Endothelial cell (in vitro differentiated cells): ENCODE data around the gene PGLYRP4. TPM values are rescaled to one million over a fixed set of nuclear protein-coding genes. Genes with fewer than 3 reads are reported as not detected.

ENCODE experiments used
- DNase-seq: peaks from one replicate; pipeline ENCODE4 v3.0.0; 2021; ENCODE audit warnings: low spot score
- H3K27ac Mint-ChIP-seq: one replicate; pipeline ENCODE4 v1.8.0; 2021; ENCODE audit warnings: mixed read lengths, inconsistent platforms; ENCODE audit not compliant: unreplicated experiment
- H3K27me3 Mint-ChIP-seq: one replicate; pipeline ENCODE4 v1.8.0; 2021; ENCODE audit warnings: mild to moderate bottlenecking, moderate library complexity, mixed read lengths, inconsistent platforms; ENCODE audit not compliant: unreplicated experiment
- H3K36me3 Mint-ChIP-seq: one replicate; pipeline ENCODE4 v1.8.0; 2021; ENCODE audit warnings: mild to moderate bottlenecking, low read depth, mixed read lengths, inconsistent platforms; ENCODE audit not compliant: unreplicated experiment
- H3K4me1 Mint-ChIP-seq: one replicate; pipeline ENCODE4 v1.8.0; 2021; ENCODE audit warnings: mild to moderate bottlenecking, mixed read lengths, inconsistent platforms; ENCODE audit not compliant: unreplicated experiment
- H3K4me3 Mint-ChIP-seq: one replicate; pipeline ENCODE4 v1.8.0; 2021; ENCODE audit warnings: mild to moderate bottlenecking, mixed read lengths, inconsistent platforms; ENCODE audit not compliant: unreplicated experiment
- H3K9me3 Mint-ChIP-seq: one replicate; pipeline ENCODE4 v1.8.0; 2021; ENCODE audit warnings: mixed read lengths, inconsistent platforms; ENCODE audit not compliant: unreplicated experiment
- total RNA-seq: library from RNA; stranded (reverse); fragmentation: NEBNext Ultra II Directional; extraction: Animal tissue kit (Norgen Biotek cat#: 25700); gene quantifications from one replicate; pipeline ENCODE4 v1.2.1, GENCODE V29; 2021; ENCODE audit not compliant: unreplicated experiment
- TF ChIP-seq, protein P1 (sequence below): fragments of 200-600 bp; sonication (generic); IDR thresholded peaks from one replicate; pipeline ENCODE4 v1.5.0; 2021; ENCODE audit warnings: antibody characterized with exemption; ENCODE audit not compliant: unreplicated experiment

PGLYRP4 gene
- total RNA-seq, 1 donor from 2014 or later = 1.7 TPM

DNA sequence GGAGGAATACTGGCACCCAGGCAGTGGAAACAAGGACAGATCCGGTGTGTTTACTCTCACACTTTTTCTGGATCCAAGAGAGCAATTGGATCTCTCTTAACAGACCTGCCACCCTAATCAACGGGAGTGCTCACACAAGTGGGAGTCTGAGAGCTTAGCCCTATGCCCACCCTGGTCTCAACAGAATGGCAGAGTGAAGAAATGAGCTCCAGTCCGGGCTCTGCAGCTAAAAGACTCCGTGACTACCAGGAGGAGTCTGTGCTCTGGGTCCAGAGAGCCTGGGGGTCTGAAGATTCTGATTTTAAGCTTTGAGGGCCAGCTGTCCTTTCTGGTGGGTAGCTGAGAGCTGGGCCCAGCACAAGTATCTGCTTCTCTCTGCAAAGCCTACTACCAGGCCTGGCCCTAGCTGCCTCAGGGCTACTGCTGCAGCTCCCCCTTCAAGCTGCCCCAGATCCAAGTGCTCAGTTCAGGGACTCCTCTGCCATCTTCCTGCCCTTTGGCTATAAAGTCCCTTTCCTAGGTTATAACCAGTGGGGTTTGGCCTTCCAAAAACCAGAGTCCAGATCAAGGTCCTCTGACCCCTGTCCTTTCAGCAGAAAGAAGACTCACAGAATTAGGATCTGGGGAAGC is 13.0 kb upstream of the PGLYRP4 start:
- Mint-ChIP-seq H3K27me3 (peaks cover 6% of the 10 kb centered on the region), H3K27ac (no peak overlapping the region), H3K9me3 (no peaks in the 10 kb centered on the region), H3K36me3 (no peaks in the 10 kb centered on the region), H3K4me3 (no peak overlapping the region), H3K4me1 (peaks cover 15% of the 10 kb centered on the region)
- DNase-seq = no peak
- TF ChIP-seq, protein P1, sequence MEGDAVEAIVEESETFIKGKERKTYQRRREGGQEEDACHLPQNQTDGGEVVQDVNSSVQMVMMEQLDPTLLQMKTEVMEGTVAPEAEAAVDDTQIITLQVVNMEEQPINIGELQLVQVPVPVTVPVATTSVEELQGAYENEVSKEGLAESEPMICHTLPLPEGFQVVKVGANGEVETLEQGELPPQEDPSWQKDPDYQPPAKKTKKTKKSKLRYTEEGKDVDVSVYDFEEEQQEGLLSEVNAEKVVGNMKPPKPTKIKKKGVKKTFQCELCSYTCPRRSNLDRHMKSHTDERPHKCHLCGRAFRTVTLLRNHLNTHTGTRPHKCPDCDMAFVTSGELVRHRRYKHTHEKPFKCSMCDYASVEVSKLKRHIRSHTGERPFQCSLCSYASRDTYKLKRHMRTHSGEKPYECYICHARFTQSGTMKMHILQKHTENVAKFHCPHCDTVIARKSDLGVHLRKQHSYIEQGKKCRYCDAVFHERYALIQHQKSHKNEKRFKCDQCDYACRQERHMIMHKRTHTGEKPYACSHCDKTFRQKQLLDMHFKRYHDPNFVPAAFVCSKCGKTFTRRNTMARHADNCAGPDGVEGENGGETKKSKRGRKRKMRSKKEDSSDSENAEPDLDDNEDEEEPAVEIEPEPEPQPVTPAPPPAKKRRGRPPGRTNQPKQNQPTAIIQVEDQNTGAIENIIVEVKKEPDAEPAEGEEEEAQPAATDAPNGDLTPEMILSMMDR = no peak

DNA sequence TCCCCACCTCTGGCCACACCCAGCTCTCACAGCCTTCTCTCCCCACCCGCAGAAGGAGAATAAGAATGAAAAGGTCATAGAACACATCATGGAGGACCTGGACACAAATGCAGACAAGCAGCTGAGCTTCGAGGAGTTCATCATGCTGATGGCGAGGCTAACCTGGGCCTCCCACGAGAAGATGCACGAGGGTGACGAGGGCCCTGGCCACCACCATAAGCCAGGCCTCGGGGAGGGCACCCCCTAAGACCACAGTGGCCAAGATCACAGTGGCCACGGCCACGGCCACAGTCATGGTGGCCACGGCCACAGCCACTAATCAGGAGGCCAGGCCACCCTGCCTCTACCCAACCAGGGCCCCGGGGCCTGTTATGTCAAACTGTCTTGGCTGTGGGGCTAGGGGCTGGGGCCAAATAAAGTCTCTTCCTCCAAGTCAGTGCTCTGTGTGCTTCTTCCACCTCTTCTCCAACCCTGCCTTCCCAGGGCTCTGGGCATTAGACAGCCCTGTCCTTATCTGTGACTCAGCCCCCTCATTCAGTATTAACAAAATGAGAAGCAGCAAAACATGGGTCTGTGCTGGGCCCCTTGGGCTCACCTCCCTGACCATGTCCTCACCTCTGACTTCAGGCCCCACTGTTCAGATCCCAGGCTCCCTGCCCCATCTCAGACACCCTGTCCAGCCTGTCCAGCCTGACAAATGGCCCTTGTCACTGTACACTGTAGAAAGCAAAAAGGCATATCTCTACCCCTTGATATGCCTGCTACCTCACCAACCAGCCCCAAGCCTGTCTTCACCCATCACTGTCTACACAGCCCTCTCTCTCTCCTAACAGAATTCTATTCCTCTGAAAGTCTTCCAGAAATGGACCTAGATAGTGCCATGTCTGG is 12.2 kb upstream of the PGLYRP4 start:
- H3K36me3 Mint-ChIP-seq = no peaks in the 10 kb centered on the region
- TF ChIP-seq, protein P1 = no peak
- peaks cover 21% of the 10 kb centered on the region for H3K4me1 Mint-ChIP-seq
- H3K27ac Mint-ChIP-seq = no peak overlapping the region
- H3K9me3 Mint-ChIP-seq = no peaks in the 10 kb centered on the region
- H3K4me3 Mint-ChIP-seq = peak overlapping the region; percentile 35
- DNase-seq = no peak
- peaks cover 7% of the 10 kb centered on the region for H3K27me3 Mint-ChIP-seq

DNA sequence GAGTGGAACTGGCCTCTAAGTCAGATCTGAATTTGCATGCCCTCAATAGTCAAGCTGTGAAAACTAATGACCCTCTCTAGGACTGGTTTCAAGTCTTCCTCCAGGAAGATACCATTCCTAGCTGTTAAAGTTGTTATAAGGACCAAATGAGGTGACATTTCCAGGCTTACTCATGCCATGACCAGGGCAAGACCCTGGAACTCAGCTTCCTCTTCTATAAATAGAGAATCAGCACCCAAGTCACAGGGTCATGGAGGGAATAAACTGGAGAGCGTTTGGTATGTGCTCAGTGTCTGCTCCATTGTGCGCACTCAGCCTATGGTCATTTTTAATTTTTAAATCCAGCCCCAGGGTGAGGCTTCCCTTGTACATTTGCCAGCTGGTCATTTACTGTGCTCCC is 11.5 kb upstream of the PGLYRP4 start:
- Mint-ChIP-seq H3K27me3 (peaks cover 6% of the 10 kb centered on the region), H3K27ac (no peak overlapping the region), H3K4me1 (peaks cover 21% of the 10 kb centered on the region), H3K9me3 (no peaks in the 10 kb centered on the region), H3K4me3 (no peak overlapping the region), H3K36me3 (no peaks in the 10 kb centered on the region)
- DNase-seq = no peak
- TF ChIP-seq, protein P1 = no peak

GRCh38 chr1:153359241-153359640 is 10.6 kb upstream of the PGLYRP4 start:
- H3K27me3 Mint-ChIP-seq = peaks cover 5% of the 10 kb centered on the region
- H3K4me1 Mint-ChIP-seq = peaks cover 21% of the 10 kb centered on the region
- no peak overlapping the region for H3K4me3 Mint-ChIP-seq
- TF ChIP-seq, protein P1 = no peak
- no peaks in the 10 kb centered on the region for H3K36me3 Mint-ChIP-seq
- no peak for DNase-seq
- no peaks in the 10 kb centered on the region for H3K9me3 Mint-ChIP-seq
- no peak overlapping the region for H3K27ac Mint-ChIP-seq

- DNase-seq = no peak
- Mint-ChIP-seq H3K27me3 (peaks cover 5% of the 10 kb centered on the region), H3K4me1 (peaks cover 21% of the 10 kb centered on the region), H3K36me3 (no peaks in the 10 kb centered on the region), H3K27ac (no peak overlapping the region), H3K9me3 (no peaks in the 10 kb centered on the region), H3K4me3 (no peak overlapping the region)
- TF ChIP-seq, protein P1 = no peak
Observed at GRCh38 chr1:153358691-153358975, 10.0 kb upstream of the PGLYRP4 start.
